Psoas muscle (tissue), 8 donors: Measurements from ENCODE around the gene CLTA. TPM values are rescaled to one million over a fixed set of nuclear protein-coding genes. Genes with fewer than 3 reads are reported as not detected.

ENCODE experiments used
- ATAC-seq, 4 donors: fragments of 200-7000 bp; cut with Tn5 transposase; one replicate each; pipeline ENCODE4 v1.9.1; 2020; ENCODE audit warnings: moderate library complexity in 3 of 4, mild to moderate bottlenecking in 2 of 4
- DNase-seq, 2 donors: peaks; one replicate each; pipeline ENCODE4 v3.0.0-alpha.2; 2020
- H3K27ac ChIP-seq: fragments of 200-600 bp; one replicate; pipeline ENCODE4 v1.8.0; 2022
- H3K27me3 ChIP-seq, 3 donors: fragments of 200-600 bp in 1 of 3; one replicate each; pipeline versions ENCODE4 v1.6.1 to v1.8.0; 2013 to 2022; ENCODE audit warnings: low read length in 2 of 3, mild to moderate bottlenecking in 2 of 3, moderate library complexity in 1 of 3; ENCODE audit not compliant: insufficient read depth in 3 of 3
- H3K36me3 ChIP-seq, 2 donors: fragments of 200-600 bp in 1 of 2; one replicate each; pipeline versions ENCODE4 v1.6.1 to v1.8.0; 2013 to 2022; ENCODE audit warnings: low read depth in 1 of 2, mild to moderate bottlenecking in 1 of 2, moderate library complexity in 1 of 2; ENCODE audit not compliant: insufficient read depth in 1 of 2
- H3K4me1 ChIP-seq: fragments of 200-600 bp; one replicate; pipeline ENCODE4 v1.8.0; 2022
- H3K4me3 ChIP-seq: fragments of 200-600 bp; one replicate; pipeline ENCODE4 v1.8.0; 2022; ENCODE audit warnings: mild to moderate bottlenecking
- H3K9me3 ChIP-seq: fragments of 200-600 bp; one replicate; pipeline ENCODE4 v1.8.0; 2022
- CTCF ChIP-seq: fragments of 200-600 bp; IDR thresholded peaks from one replicate; pipeline ENCODE4 v1.8.0; 2022; ENCODE audit warnings: antibody characterized with exemption
- WGBS, 3 donors: extraction: QIAGEN DNeasy Blood & Tissue Kit; methylation state at CpG; one replicate each; pipeline versions ENCODE4 v1.1.6 to v1.1.7; 2013; 5-methylcytosine and 5-hydroxymethylcytosine counted together
- intact Hi-C, 2 donors: fragments of 100-400 bp; cut with DNase I; formaldehyde crosslinking; loops; one replicate each; pipeline versions ENCODE4 v1.11.0 to v1.14.2; 2022
- long read RNA-seq, 2 donors: library from polyadenylated mRNA; unstranded; transcript quantifications; one replicate each; pipeline ENCODE4 v2.0.0, GENCODE V29; 2021
- polyA plus RNA-seq, 3 donors: library from polyadenylated mRNA; stranded (reverse); fragments of 200-250 nt; gene quantifications; one replicate each; pipeline ENCODE4 v1.2.3, GENCODE V29; 2013
- total RNA-seq, 4 donors: library from RNA; stranded (reverse); fragmentation: NEBNext Ultra II Directional in 2 of 4; extraction: Animal tissue kit (Norgen Biotek cat#: 25700) in 2 of 4; gene quantifications; one replicate each; pipeline versions ENCODE4 v1.2.1 to v1.2.4, GENCODE V29; 2021 to 2023
- donor health status: healthy with polysubstance abuse.
- donor health status: DM: no; HTN: no; CAD: no; lungs with moderate emphysema.
- donor health status: Bipolar disorder and iron deficiency.
- donor health status: healthy.
- donor health status: DM: yes; HTN: yes; CAD: no.
- donor health status: DM: no; HTN: no; CAD: no.
- donor health status: DM: no; HTN: no; CAD: no.
- donor health status: DM: yes; HTN: yes; CAD: no.

CLTA gene
- total RNA-seq (10 to 100 TPM; 52.1 to 58.3 (median 54.6) TPM), polyA plus RNA-seq (100 to 1,000 TPM in 1 of 3 donors, 10 to 100 TPM in 2; 59.2 to 125 (median 75.9) TPM)
- long read RNA-seq, donor 1, transcript CLTA-207 (6 exons, 1,102 nt) = minor isoform, 7 of 47 reads
- long read RNA-seq, donor 1, transcript CLTA-202 (5 exons, 1,073 nt) = major isoform, 35 of 47 reads
- long read RNA-seq, donor 1, partial matches to known transcripts = 0 of 47 reads
- long read RNA-seq, donor 1, other reads (novel, unspliced or antisense) = 4 of 47 reads
- long read RNA-seq, donor 2, transcript CLTA-202 (5 exons, 1,073 nt) = major isoform, 45 of 63 reads
- long read RNA-seq, donor 2, transcript CLTA-207 (6 exons, 1,102 nt) = minor isoform, 15 of 63 reads
- long read RNA-seq, donor 2, partial matches to known transcripts = 0 of 63 reads
- long read RNA-seq, donor 2, other reads (novel, unspliced or antisense) = 3 of 63 reads

GRCh38 chr9:36190388-36191289 is at the start of gene CLTA:
Gene CLTA (plus strand): TSS chr9:36190921. CDS start chr9:36191057, 136 bp downstream.
- Histone ChIP-seq H3K4me1 (peaks cover 41% of the 10 kb centered on the region), H3K4me3 (peak within 1 kb of the TSS; percentile 95), H3K27me3 (no peaks in the 10 kb centered on the region), H3K27ac (peak within 1 kb of the TSS; percentile 97), H3K9me3 (no peaks in the 10 kb centered on the region), H3K36me3 (peaks cover 0 to 4% of the 10 kb centered on the region in 2 donors)
- peak; percentile 47 for TF ChIP-seq CTCF
- intact Hi-C loops = loop anchor here (5.0 kb wide), 2 partner anchors 67 to 137 kb away; partner anchors contain the start of gene GNE (in 1 of the 2)
- ATAC-seq (peak; percentile 97 to 99 (median 99)), DNase-seq (peak; percentile 96 to 97)
- WGBS, 3 donors = 0% methylated on average over 58 to 68 of the region's 68 CpGs

- WGBS, 3 donors = 37 to 47% (median 42%) methylated on average over 4 of the region's 4 CpGs
- H3K27ac ChIP-seq = no peak overlapping the region
- H3K4me1 ChIP-seq = peaks cover 8% of the 10 kb centered on the region
- no peak overlapping the region for H3K4me3 ChIP-seq
- no peaks in the 10 kb centered on the region for H3K36me3 ChIP-seq
- DNase-seq (no peak), ATAC-seq (no peak)
- no peak for TF ChIP-seq CTCF
- peaks cover 0 to 23% (median 0%) of the 10 kb centered on the region in 3 donors for H3K27me3 ChIP-seq
- intact Hi-C loops = no loop called here
- H3K9me3 ChIP-seq = no peaks in the 10 kb centered on the region
These were observed 49.4 kb upstream of the CLTA start for GRCh38 chr9:36141288-36141687.

- H3K27me3 ChIP-seq = peaks cover 0 to 19% (median 0%) of the 10 kb centered on the region in 3 donors
- WGBS, 3 donors = 82 to 85% (median 84%) methylated on average over 7 of the region's 7 CpGs
- no peak for ATAC-seq
- H3K9me3 ChIP-seq = no peaks in the 10 kb centered on the region
- no peak for TF ChIP-seq CTCF
- no peak overlapping the region for H3K27ac ChIP-seq
- H3K4me3 ChIP-seq = no peak overlapping the region
- H3K4me1 ChIP-seq = peaks cover 8% of the 10 kb centered on the region
- intact Hi-C loops = no loop called here
- no peak for DNase-seq
- no peaks in the 10 kb centered on the region for H3K36me3 ChIP-seq
These were observed 49.0 kb upstream of the CLTA start for GRCh38 chr9:36141761-36142160.

GRCh38 chr9:36142510-36143244 is 48.0 kb upstream of the CLTA start:
- Histone ChIP-seq H3K27me3 (peaks cover 0 to 10% (median 0%) of the 10 kb centered on the region in 3 donors), H3K4me1 (no peaks in the 10 kb centered on the region), H3K4me3 (peak overlapping the region; percentile 16), H3K9me3 (no peaks in the 10 kb centered on the region), H3K36me3 (no peaks in the 10 kb centered on the region), H3K27ac (peak overlapping the region; percentile 41)
- no peak for TF ChIP-seq CTCF
- intact Hi-C loops = no loop called here
- WGBS, 3 donors = 51 to 58% (median 52%) methylated on average over 12 of the region's 12 CpGs
- DNase-seq = no peak
- peak in 1 of 4 donors; percentile 36 for ATAC-seq
